8988T (cell line): ENCODE data around the gene ZNF689.
A peak's percentile ranks its signal among the peaks of the same experiment; 100 is the strongest.
"Not testable (repeated sequence)": the region's sequence is repeated elsewhere in the genome, so short reads cannot be mapped to it uniquely, and the experiment has no call there.

Source experiments
- DNase-seq: peaks from one replicate; pipeline ENCODE4 v3.0.0; 2011

ZNF689 gene

DNA sequence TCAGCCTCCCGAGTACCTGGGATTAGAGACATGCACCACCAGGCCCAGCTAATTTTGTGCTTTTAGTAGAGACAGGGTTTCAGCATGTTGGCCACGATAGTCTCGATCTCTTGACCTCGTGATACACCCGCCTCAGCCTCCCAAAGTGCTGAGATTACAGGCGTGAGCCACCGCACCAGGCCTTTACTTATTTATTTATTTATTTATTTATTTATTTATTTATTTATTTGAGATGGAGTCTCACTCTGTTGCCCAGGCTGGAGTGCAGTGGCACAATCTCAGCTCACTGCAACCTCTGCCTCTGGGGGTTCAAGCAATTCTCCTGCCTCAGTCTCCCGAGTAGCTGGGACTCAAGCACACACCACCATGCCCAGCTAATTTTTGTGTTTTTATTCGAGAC is 19.3 kb downstream of the ZNF689 start:
- not testable (repeated sequence) for DNase-seq

DNA sequence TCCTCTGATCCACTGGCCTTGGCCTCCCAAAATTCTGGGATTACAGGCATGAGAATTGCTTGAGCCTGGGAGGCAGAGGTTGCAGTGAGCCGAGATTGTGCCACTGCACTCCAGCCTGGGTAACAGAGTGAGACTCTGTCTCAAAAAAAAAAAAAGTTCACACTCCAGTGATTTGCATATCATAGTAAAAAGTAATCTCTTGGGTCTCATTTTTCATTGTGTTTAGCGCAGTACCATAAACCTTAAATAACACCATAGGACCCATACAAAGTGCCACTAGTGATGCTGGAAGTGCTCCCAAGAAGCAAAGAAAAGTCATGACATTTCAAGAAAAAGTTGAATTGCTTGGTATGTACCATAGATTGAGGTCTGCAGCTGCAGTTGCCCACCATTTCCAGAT is 20.6 kb downstream of the ZNF689 start:
- not testable (repeated sequence) for DNase-seq

DNA sequence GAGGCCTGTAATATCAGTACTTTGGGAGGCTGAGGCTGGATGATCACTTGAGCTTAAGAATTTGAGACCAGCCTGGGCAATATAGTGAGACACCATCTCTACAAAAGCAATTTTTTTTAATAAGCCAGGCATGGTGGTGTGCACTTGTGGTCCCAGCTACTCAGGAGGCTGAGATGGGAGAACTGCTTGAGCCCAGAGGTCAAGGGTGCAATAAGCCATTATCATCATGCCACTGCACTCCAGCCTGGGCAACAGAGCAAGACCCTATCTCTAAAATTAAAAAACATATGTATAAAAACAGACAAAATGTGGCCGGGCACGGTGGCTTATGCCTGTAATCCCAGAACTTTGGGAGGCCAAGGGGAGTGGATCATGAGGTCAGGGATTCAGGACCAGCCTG is 21.5 kb downstream of the ZNF689 start:
- no peak for DNase-seq

DNA sequence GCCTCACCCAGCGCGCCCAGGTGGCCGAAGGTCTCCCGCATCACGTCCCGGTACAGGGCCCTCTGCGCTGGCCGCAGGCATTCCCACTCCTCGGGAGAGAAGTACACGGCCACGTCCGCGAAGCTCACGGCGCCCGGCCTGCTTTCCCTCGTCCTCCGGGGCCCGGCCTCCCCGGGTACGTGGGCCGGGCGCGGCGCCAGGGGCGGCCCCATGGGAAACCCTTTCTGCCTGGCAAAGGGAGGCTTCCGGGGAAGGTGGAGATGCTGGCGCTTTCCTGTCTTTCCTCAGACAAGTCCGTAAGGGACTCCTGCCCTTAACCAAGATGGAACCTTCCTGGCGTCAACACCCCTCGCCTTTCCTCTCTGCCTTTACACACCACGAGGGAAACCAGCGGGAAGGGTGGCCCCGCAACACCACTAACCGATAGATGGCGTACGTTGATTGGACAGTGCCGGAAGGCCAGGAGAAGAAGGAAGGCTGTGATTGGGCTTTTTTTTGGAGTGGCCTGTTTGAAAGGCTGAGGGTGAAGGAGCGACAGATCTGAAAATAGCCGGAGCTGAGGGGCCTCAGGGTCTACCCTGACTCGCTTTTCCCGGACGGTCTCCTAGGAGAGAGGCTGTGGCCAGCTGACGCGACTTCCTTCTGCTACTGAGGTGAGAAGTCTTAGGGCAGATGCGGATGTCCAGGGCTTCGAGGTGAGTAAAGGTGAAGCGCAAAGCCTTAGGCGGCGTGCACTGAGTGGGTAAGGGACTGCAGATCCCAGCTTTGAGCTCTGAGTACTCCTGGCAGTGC is 24.6 kb downstream of the ZNF689 start, which contains the start of gene ZNF785:
Gene ZNF785, minus strand, starts transcription at position 298 of the 792 bp plus-strand sequence. Its CDS starts 86 bp downstream, at position 212.
- no peak for DNase-seq

DNA sequence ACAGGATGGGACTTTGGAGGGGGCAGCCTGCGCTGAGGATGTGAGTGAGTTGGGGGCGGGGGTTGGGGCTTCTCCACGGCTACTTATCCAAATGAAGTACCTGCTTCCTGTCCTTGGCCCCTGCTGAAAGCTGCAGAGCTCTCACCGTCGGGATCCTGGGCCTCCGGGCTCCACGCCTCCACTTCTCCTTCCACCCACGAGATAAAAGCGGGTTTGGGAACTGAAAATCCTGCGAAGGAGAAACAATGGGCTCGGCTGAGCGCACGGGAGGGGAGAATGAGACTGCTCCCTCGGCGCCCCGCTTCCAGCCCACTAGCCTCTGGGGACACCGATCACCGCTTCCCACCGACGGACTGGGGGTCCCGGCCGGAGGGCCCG is 25.2 kb downstream of the ZNF689 start:
- no peak for DNase-seq

DNA sequence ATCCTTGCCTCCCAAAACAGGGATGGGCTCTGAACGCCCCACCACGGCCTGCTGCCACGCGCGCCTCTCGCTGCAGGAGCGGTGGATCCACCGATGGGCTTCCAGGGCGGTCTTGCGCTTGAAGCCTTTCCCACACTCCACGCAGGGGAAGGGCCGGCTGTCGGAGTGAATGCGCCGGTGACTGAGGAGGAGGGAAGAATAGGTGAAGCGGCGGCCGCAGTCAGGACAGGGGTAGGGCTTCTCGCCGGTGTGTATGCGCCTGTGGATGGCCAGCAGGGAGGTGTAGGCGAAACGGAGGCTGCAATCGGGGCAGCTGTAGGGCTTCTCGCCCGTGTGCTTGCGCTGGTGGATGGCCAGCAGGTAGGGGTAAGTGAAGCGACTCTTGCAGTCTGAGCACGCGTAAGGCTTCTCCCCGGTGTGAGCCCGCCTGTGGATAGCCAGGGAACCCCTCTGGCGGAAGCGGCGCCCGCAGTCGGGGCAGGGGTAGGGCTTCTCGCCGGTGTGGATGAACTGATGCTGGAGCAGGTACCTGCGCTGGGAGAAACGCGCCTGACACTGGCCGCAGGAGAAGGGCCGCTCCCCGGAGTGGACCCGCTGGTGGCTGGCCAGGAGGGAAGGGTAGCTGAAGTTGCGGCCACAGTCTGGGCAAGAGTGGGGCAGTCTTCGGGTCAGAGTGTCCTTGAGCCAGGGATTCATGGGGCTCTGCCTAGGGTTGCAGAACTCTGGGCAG is 27.4 kb downstream of the ZNF689 start:
- DNase-seq = no peak

DNA sequence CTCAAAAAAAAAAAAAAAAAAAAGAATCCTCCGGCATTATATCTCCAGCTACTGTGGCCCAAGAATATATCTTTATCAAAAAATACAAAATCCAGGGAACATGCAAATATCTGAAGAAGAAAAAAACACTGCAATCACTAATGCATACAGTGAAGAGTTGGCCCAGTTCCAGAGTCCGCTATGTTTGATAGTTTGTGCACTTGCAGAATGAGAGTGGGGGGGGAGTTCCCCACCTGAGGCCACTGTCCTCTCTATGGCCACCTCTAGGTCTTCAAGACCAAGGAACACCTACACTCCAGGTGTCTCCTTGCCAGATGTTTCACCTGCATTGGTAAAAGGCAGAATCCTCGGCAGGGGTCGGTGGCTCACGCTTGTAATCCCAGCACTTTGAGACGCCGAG is 28.7 kb downstream of the ZNF689 start:
- no peak for DNase-seq

DNA sequence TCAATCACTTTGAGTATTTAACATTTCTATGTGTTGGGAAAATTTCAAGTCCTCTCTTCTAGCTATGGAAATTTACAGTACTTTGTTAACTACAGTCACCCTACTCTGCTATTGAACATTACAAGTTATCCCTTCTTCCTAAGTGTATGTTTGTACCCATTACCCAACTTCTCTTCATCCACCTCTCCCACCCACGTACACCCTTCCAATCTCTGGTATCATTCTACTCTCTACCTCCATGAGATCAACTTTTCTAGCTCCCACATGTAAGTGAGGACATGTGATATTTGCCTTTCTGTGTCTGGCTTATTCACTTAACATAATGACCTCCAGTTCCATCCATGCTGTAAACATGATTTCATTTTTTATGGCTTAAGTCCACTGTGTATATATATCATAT is 35.5 kb downstream of the ZNF689 start:
- DNase-seq = no peak

DNA sequence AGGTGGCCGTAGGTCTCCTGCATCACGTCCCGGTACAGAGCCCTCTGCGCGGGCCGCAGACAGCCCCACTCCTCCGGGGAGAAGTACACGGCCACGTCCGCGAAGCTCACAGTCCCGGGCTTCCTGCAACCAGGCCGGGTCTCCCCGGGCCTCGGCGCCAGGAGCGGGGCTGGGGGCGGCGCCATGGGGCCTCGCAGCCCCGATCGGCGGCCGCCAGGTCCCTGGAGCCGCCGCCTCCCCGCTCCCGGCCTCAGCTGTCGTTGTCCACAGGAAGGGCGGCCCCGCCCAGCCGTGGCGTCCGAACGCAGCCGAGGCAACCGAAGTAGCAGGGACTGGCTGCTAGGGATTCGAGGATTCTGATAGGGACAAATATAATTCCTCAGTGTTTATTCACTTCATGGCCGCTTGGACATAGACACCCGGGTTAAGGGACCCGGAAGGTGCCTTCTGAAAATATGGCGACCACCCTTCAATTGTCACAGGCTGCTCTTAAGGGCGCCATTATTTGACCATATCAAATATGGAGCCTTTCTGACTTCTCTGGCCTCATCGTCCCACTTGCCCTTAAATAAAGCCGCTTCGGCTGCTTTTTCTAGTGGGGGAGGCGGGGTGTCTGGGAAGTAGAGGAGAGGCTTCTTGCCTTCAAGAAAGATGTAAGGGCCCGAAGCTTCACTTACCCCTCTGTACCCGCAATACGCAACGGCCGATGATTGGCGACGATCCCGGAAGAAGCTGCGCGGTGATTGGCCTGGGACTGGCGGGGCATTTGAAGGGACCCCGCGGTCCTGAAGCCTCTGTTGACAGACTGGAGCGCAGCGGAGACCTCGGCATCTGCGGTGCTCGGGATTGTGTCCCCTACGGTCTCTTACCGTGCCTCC is 38.5 kb downstream of the ZNF689 start, which contains the start of gene ZNF688:
Gene ZNF688, minus strand, starts transcription at position 270 of the 878 bp plus-strand sequence. Its CDS starts 85 bp downstream, at position 185.
- DNase-seq = peak; percentile 78

DNA sequence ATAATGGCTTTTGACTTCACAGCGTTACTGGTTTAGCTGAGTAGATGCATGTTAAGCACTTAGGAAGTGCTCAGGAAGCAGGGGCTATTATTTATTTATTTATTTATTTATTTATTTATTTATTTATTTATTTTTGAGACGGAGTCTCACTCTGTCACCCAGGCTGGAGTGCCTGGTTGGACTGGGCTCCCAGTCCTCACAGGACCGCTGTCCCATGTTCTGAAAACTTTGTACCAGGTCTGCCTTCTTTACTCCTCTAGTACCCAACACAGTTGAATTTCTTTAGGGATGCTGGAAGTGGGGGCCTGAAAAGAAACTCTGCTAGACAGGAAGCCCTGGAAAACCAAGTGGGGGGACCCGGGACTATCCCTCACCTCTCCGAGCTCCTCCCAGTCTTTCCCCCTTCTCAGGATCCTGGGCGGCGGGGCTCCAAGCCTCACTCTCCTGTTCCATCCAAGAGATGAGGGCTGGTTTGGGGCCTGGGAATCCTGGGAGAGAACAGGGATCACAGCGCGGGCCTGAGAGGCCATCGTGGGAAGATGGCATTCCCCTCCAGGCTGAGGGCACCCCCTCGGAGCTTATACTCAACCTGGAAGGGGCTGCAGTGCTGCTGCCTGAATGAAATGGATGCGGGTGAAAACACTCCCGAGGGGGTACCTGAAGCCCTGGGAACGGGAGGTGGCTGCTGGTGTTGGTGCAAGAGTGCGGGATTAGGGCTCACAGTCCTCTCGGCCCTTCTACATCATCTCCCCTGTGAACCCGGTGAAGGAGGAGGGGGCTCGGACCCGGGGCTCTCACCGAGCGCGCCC is 39.3 kb downstream of the ZNF689 start:
- no peak for DNase-seq

DNA sequence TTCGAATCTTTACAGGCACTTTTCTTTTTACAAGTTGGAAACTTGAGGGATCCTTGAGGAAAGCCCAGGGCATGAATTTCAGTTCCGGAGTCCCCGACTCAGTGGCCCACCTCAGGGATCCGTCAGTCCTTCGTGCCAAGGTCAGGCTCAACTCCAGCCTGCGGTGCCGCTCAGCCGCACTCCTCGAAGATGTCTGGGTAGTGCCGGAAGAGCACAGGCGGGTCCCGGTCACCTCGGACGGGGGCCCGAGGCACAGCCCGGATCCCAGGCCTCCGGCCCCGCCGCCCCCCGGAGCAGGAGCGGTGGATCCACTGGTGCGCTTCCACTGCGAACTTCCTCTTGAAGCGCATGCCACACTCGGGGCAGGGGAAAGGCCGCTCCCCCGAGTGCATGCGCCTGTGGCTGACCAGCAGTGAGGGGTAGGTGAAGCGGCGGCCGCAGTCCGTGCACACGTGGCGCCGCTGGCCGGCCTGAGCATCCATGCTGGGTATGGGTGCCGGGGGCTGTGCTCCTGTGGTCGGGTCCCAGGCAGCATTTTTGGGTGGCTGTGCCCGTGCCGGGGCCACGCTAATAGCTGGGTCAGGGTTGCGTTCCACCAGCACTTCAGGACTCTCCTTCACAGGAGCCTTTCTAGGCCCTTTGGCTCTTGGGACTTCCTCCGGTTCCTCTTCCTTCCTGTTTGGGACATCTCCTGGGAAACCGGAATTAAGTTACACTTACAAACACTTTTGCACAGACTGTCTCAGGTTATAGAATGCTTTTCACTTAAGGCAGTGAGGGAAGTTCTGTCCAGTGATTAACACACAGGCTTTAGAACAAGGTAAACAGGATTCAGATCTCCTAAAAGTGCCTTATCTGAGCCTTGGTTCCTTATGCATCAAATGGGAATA is 40.2 kb downstream of the ZNF689 start:
- DNase-seq = no peak

DNA sequence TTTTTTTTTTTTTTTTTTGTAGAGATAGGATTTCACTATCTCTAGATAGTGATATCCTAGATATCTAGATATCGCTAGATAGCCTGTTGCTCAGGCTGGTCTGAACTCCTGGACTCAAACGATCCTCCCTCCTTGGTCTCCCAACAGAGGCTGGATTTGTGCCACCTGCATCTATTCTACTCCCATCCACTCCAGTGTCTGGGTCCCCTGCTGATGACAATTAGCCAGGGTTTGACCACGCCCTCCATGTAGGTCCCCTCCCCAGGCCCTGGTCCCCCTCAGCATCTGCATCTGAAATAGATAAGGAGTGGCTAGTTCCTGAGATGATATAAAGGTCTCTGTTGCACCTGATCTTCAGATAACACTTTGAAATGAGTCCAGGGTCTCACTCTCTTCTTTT is 40.9 kb downstream of the ZNF689 start:
- no peak for DNase-seq

DNA sequence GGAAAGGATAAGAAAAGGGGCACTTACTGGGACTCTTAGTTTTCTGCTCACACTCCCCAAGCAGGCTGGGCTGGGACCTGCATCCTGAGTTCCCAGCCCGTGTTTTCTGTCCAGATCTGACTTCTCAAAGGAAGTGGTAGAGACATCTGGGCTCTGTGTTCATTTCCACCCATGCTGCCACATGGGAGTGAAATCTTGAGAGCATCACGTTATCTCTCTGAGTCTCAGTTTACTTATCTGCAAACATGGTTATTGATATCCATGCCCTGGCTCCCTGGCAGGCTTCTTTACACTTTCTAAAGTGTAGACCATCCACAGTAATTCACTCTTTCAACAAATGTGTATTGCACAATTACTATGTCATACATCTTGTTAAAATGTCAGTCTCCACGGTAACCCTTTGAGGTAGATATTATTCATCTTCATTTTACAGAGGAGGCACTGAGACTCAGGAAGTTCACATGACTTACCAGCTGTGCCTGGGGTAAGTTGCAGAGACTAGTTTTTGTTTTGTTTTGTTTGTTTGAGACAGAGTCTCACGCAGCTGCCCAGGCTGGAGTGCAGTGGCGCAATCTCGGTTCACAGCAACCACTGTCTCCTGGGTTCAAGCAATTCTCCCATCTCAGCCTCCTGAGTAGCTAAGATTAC is 42.1 kb downstream of the ZNF689 start:
- DNase-seq = no peak

DNA sequence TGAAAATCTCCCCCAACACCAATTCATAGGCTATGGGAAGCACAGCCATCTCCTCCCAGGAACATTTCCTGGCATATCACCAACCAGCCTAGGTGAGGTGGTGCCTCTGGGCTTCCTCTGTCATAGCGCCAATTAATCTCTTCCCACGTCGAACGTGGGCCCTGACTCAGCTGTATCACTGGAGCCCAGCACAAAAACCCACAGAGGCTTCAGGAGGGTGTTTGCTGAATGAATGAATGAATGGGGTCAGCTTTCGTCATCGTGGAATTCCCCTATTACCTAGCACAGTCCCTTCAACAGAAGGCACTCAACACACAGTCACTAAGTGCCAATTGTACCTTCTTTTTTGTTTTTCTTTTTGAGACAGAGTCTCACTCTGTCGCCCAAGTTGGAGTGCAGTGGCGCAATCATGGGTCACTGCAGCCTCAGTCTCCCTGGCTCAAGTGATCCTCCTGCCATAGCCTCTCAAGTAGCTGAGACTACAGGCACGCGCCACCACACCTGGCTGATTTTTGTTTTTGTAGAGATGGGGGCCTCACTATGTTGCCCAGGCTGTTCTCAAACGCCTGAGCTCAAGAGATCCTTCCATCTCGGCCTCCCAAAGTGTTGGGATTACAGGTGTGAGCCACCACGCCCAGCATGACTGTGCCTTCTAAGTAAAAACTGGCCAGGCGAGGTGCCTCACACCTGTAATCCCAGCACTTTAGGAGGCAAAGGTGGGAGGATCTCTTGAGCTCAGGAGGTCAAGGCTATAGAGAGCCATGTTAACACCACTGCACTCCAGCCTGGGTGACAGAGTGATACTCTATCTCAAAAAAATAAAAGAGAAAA is 42.8 kb downstream of the ZNF689 start:
- no peak for DNase-seq

DNA sequence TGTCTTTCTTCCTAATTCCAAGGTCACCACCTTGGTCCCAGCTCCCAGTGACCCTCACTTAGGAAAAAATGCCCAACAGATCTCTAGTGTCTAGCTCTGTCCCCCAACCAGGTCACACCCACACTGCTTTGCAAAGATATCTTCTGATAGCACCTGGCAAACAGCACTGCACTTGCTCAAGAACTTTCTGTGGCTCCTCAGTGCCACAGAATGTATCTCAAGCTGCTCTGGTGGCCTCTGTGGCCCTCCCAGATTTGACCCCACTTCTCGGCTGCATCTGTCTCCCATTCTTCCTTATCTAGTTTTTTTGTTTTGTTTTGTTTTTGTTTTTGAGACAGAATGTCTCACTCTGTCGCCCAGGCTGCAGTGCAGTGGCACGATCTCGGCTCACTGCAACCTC is 43.7 kb downstream of the ZNF689 start:
- no peak for DNase-seq

DNA sequence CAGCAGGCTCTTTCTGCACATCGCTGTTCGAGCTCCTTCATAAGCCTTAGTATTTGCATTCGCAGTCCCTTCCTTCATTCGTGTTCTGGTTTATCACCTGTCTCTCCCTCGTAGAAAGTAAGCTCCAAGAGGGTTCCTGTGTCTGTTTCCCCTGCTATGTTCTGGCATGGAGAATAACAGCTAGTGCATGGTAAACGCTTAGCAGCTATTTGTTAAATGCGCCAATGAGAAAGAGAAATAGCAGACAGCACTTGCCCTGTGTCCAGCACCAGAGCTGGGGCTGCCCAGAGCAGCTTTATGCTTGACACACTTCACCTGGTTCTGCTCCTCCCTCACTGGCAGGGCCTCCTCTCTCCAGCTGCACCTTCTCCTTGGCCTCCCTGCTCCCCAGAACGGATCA is 44.2 kb downstream of the ZNF689 start:
- DNase-seq = no peak

DNA sequence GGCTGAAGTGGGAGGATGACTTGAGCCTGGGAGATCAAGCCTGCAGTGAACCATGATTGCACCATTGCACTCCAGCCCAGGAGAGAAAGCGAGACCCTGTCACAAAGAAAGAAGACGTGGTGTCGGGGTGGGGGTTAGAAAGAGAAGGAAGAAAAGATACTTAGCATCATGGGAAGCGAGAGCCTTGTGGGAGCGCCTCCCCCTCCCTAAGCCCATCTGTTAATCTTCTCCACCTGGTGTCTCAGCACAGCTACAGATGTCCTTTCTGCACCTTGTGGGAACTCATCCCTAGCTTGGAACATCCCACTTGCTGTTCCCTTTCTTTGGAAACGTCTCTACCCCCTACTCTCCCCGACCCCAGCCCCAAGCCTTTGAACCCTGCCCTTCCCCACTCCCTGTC is 44.7 kb downstream of the ZNF689 start:
- no peak for DNase-seq

DNA sequence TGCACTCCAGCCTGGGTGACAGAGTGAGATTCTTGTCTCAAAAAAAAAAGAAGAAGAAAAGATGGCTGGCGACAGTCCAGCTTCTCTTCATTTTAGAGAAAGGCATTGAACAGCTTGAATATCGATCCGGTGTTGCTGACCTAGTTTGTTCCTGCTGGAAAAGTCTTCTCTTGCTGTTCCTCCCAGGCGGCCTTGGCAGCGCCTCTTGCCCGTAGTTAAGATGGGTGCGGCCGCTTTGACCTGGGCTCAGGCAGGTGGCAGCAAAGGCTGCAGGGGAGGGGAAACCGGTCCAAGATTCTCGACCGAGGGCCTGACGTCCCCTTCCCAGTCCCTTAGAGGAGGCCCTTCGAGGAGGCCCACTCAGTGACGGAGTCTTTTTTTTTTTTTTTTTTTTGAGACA is 48.2 kb downstream of the ZNF689 start:
- no peak for DNase-seq

DNA sequence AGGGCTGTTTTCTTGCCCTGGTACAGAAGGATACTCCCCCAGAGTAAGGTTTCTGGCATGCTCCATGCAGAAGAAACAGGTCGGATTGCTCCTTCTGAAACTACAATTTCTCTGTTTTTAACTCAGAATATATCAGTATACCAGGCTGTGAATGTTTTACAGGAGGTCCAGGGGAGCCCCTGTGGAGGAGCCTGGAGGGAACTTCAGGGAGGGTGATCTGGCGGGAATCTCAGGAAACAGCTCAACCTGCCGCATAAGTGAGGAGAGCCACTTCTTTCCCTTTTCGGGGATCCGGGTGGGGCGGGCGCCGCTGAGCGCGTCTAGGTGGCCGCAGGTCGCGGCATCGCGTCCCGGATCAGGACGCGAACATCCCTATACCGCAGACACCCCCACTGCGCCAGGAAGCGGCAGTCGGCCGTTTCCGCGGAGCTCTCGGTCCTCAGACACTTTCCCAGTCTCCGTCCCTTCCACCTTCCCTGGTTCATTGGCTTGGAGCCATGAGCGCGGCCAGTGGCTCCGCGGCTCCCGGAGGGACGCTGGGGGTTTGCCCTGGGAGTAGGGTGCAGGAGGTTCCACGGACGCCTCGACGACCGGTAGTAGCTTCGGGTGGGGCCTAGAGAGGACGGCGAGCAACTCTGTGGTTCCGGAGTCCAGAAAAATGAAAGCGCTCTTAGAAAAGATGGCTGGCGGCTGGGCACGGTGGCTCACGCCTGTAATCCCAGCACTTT is 48.9 kb downstream of the ZNF689 start:
- no peak for DNase-seq
